ENCODE results near the gene CPT1A. TPM values are rescaled to one million over a fixed set of nuclear protein-coding genes. Genes with fewer than 3 reads are reported as not detected.

CPT1A gene
- total RNA-seq, 2 donors from 2014 or later = 12.9 to 45.0 TPM

DNA sequence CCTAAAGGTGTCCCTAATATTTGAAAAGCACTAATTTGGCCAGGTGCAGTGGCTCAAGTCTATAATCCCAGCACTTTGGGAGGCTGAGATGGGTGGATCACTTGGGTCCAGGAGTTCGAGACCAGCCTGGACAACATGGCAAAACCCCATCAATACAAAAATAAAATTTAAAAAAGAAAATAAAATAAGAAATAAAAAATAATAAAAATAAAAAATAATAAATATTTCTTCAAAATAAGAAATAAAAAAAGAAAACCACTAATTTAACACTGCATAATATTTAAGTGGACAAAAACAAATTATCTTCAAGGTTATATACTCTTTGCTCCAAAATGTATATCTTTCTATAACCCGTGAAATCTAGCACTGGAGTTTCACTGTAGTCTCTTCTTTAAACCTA lies 32.9 kb downstream of the CPT1A start:
- peaks cover 38% of the 10 kb centered on the region for H3K36me3 Mint-ChIP-seq (ENCODE audit: low read depth)
- no peaks in the 10 kb centered on the region for H3K27me3 Mint-ChIP-seq

DNA sequence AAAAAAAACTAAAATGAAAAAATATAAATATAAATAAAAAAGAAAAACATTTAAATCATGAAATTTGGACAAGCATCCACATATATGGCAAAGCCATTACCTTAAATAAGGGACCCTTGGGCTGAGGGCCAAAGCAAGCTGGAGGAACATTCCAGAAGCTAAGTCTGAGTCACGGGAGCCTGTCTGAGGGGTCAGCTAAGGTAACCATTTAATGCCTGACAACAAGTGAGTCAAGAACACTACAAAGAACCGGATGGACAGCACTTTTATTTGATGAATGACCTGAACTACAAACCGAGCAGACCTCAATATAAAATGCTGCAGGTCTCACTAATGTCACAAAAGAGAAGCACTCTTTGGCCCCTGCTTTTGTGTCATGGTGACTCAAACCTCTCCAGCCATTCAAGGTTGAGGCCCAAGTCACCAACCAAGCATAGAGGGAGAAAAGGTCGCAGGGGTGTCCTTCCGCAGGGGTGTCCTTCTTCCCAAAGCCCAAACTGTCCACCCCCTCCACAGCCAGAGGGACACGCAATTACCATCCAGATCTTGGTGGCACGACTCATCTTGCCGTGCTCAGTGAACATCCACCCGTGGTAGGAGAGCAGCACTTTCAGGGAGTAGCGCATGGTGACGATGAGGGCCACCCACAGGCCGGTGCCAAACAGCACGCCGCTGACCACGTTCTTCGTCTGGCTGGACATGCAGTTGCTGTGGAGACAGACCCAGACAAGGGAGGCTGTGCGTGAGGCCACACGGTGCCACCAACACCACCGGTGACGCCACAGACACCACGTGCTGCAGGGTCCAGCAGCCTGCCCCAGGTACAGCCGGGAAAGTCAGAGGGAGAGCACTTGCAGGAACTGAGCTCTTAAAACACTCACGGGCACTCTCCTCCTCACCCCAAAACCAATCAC lies 34.5 kb downstream of the CPT1A start:
- no peak for ATAC-seq (replicated peaks)
- Mint-ChIP-seq H3K4me1 (no peaks in the 10 kb centered on the region), H3K27ac (no peak overlapping the region), H3K9me3 (no peaks in the 10 kb centered on the region), H3K27me3 (no peaks in the 10 kb centered on the region), H3K4me3 (no peak overlapping the region), H3K36me3 (ENCODE audit: low read depth) (peaks cover 37% of the 10 kb centered on the region)

More for the DNA sequence above, 32.9 kb downstream of the CPT1A start:
- Mint-ChIP-seq H3K4me3 (no peak overlapping the region), H3K9me3 (no peaks in the 10 kb centered on the region), H3K27ac (no peak overlapping the region), H3K4me1 (no peaks in the 10 kb centered on the region)
- ATAC-seq (replicated peaks) = no peak

DNA sequence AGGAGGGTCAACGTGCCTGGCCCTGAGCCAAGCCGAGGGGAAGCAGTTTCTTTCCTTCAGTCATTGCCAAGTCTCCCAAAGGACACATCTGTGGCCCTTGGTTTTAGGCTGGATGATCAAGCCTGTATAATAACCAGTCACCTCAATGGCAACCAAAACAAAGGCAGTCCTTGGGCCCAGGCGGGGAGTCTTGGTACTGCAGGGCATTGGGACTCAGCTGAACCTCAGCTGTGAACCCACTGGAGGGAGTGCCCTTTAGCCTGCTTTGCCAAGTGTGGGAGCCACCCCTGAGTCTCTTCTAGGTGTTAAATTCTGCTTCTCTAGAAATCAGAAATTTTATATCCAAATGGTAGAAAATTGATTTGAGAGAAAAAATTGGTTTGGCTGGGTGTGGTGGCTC lies 36.9 kb downstream of the CPT1A start:
- Mint-ChIP-seq H3K9me3 (no peaks in the 10 kb centered on the region), H3K4me3 (no peak overlapping the region), H3K27me3 (no peaks in the 10 kb centered on the region), H3K4me1 (no peaks in the 10 kb centered on the region), H3K27ac (no peak overlapping the region), H3K36me3 (ENCODE audit: low read depth) (peaks cover 42% of the 10 kb centered on the region)
- ATAC-seq (replicated peaks) = no peak

DNA sequence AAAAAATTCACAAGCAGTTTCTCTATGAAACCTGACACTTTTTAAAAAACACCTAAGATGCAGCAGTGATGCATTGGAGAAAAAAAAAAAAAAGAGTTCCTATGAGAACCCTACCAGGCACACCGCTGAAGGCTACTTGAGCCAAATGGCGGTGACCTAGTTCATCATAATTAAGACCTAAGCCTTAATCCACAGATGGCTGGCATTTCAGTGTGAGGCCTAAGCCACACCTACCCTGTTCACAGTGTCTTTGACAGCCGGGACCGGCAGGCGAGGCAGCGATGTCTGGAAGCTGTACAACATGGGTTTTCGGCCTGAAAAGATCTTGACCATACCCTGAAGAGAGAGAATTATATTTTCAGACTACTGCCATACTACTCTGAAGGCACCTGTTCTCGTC lies 38.0 kb downstream of the CPT1A start:
- Mint-ChIP-seq H3K36me3 (ENCODE audit: low read depth) (peaks cover 49% of the 10 kb centered on the region), H3K27ac (no peak overlapping the region), H3K9me3 (no peaks in the 10 kb centered on the region), H3K4me3 (no peak overlapping the region), H3K4me1 (no peaks in the 10 kb centered on the region), H3K27me3 (no peaks in the 10 kb centered on the region)
- ATAC-seq (replicated peaks) = no peak

DNA sequence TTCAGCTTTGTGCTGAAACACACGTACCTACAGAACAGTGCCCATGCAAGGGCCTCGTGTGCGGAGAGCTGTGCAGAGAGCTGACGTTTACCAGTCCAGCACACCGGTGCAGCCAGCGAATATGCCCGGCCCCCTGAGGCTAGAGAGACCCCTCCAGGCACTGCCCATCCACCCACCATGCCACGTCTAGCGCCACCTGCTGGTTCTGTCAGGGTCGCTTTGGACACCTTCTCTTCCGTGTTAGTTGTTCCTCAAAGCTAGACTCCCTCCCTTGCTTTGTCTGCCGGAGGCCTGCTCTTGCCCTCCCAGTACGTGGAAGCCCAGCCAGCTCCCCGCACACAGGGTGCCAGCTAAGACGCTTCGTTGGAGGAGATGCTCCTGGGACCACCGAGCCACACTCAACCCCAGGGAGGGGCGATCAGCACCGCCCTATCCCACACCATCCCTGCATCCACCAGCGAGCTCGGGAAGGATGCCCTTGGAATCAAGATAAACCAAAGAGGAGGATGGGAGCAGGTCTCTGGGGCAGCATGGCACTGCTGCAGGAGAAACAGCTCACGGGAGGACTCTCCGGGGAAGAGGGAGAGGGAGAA lies 43.4 kb downstream of the CPT1A start:
- H3K4me3 Mint-ChIP-seq = no peak overlapping the region
- no peaks in the 10 kb centered on the region for H3K27me3 Mint-ChIP-seq
- peak; percentile 31 for ATAC-seq (replicated peaks)
- no peaks in the 10 kb centered on the region for H3K4me1 Mint-ChIP-seq
- H3K27ac Mint-ChIP-seq = no peak overlapping the region
- no peaks in the 10 kb centered on the region for H3K9me3 Mint-ChIP-seq
- H3K36me3 Mint-ChIP-seq (ENCODE audit: low read depth) = peaks cover 57% of the 10 kb centered on the region

DNA sequence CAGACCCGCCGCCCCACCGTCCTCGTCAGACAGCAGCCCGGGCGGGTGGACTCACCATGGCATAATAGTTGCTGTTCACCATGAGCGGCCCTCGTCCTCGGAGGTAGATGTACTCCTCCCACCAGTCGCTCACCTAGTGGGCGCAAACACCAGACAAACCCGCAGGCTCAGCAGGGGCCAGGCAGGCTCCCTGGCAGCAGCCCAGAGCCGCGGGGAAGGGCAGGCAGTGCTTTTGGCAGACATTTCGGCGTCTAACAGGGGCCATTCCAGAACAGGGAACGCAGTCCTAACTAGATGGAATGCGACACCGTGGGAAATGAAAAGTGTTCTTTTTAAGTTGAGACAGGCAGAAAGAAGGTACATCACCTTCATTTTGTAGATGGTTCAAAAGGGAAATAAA lies 44.9 kb downstream of the CPT1A start:
- no peak overlapping the region for H3K27ac Mint-ChIP-seq
- ATAC-seq (replicated peaks) = no peak
- H3K27me3 Mint-ChIP-seq = no peaks in the 10 kb centered on the region
- H3K4me3 Mint-ChIP-seq = no peak overlapping the region
- H3K9me3 Mint-ChIP-seq = no peaks in the 10 kb centered on the region
- peaks cover 52% of the 10 kb centered on the region for H3K36me3 Mint-ChIP-seq (ENCODE audit: low read depth)
- H3K4me1 Mint-ChIP-seq = no peaks in the 10 kb centered on the region

DNA sequence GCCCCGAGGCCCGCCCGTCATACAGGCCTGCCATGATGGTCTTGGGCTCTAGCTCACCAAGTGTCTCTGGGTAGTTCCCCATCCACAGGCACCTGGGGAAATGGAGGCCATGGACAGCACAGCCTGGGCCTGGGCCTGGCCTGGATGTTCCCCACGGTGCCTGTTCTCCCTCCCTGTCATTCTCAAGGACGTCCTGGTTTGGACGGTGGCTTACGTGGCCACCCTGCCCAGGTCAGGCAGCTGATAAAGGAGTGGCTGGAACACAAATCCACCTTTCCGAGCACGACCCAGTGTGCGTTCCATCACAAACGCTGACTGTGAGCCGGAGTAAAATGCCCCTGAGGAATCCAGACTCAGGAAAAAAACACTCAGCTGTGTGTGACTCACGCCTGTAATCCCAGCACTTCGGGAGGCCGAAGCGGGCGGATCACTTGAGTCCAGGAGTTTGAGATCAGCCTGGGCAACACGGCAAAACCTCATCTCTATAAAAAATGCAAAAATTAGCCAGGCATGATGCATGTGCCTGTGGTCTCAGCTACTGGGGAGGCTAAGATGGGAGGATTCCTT lies 49.2 kb downstream of the CPT1A start:
- no peak for ATAC-seq (replicated peaks)
- Mint-ChIP-seq H3K4me3 (no peak overlapping the region), H3K4me1 (no peaks in the 10 kb centered on the region), H3K27me3 (no peaks in the 10 kb centered on the region), H3K9me3 (no peaks in the 10 kb centered on the region), H3K36me3 (ENCODE audit: low read depth) (peaks cover 50% of the 10 kb centered on the region), H3K27ac (no peak overlapping the region)

DNA sequence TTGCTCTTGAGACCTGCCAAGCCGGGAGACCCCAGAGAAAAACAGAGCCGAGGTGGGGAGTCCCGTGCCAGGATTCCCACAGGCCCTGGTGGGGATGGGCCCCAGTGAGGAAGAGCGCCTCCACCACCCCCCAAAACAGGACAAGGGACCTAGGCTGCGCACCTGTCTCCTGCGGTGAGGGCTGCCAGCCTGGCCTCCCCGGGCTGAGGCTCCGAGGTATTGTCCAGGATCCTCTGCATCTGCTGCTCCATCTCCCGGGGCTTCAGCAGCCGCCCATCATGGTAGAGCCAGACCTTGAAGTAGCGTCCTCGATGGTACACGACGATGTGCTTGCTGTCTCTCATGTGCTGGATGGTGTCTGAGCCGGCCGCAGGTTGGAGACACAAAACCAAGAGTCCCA lies 57.1 kb downstream of the CPT1A start:
- Mint-ChIP-seq H3K4me3 (no peak overlapping the region), H3K36me3 (ENCODE audit: low read depth) (peaks cover 44% of the 10 kb centered on the region), H3K9me3 (no peaks in the 10 kb centered on the region), H3K4me1 (no peaks in the 10 kb centered on the region), H3K27me3 (no peaks in the 10 kb centered on the region), H3K27ac (no peak overlapping the region)
- no peak for ATAC-seq (replicated peaks)

DNA sequence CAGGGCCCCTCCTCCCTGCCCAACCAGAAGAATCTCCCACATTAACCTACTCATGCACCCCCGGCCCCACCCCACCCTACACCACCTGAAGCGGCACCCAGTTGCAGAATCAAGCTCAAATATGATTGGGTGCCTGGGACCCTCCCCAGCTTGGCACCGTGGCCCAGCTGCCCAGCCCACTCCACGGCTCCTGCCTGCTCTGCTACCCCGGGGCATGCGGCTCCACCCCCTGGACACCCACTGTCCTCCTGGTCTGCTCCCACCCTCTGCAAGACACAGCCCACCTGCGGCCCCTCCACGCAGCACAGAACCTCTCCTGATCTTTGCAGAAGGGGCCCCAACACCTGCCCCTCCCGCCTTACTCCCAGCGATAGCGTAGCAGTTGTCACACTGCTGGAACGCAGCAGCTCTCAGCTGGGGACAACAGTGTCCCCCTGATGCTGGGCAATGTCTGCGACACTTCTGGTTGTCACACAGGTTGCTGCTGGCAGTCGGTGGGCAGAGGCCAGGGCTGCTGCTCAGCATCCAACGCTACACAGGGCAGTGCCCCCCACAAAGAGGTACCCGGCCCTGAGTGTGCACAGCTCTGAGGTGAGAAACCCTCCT lies 58.4 kb downstream of the CPT1A start:
- Mint-ChIP-seq H3K4me1 (no peaks in the 10 kb centered on the region), H3K36me3 (ENCODE audit: low read depth) (peaks cover 47% of the 10 kb centered on the region), H3K4me3 (no peak overlapping the region), H3K27ac (no peak overlapping the region), H3K9me3 (no peaks in the 10 kb centered on the region), H3K27me3 (no peaks in the 10 kb centered on the region)
- ATAC-seq (replicated peaks) = no peak

DNA sequence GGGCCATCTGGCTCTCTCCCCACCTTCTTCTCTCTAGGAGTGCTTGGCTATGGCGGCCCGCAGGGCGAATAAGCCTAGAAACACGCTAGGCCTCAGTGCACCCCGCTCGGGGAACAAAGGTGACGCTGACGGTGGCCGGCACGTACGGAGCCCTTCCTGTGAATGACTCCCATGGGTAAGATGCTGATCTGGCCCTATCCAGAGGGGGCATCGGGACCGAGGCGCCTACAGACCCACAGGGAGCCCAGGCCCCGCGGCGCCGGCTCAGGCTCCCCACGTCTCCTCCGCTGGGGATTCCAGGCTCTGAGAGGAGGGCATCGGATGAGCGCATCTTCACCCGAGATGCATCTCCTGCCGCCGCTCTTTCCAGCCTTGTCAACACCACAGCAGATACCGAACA lies 59.0 kb downstream of the CPT1A start:
- ATAC-seq (replicated peaks) = no peak
- Mint-ChIP-seq H3K4me1 (no peaks in the 10 kb centered on the region), H3K9me3 (no peaks in the 10 kb centered on the region), H3K27me3 (no peaks in the 10 kb centered on the region), H3K27ac (no peak overlapping the region), H3K4me3 (no peak overlapping the region), H3K36me3 (ENCODE audit: low read depth) (peaks cover 53% of the 10 kb centered on the region)

DNA sequence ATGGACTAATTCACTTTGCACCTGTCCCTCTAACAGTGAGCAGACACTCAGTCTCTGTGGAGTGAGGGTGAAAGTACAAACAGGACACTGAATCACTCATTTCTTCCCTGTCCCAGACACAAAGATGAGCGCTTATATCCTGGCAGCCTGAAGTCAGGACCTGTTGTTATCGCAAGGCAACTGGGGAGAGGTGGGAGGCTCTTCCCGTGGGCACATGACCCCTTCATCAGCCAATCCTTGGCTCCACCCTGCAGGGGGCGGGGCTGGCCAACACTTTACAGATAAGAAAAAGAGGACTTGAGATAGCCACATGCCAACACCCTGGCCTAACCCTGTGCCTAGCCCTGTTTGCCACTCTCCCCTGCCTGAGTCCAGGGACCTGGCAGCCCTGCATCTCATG lies 60.9 kb downstream of the CPT1A start:
- H3K27me3 Mint-ChIP-seq = no peaks in the 10 kb centered on the region
- no peak overlapping the region for H3K27ac Mint-ChIP-seq
- no peak for ATAC-seq (replicated peaks)
- H3K4me3 Mint-ChIP-seq = no peak overlapping the region
- H3K9me3 Mint-ChIP-seq = no peaks in the 10 kb centered on the region
- H3K36me3 Mint-ChIP-seq (ENCODE audit: low read depth) = peaks cover 68% of the 10 kb centered on the region
- no peaks in the 10 kb centered on the region for H3K4me1 Mint-ChIP-seq

DNA sequence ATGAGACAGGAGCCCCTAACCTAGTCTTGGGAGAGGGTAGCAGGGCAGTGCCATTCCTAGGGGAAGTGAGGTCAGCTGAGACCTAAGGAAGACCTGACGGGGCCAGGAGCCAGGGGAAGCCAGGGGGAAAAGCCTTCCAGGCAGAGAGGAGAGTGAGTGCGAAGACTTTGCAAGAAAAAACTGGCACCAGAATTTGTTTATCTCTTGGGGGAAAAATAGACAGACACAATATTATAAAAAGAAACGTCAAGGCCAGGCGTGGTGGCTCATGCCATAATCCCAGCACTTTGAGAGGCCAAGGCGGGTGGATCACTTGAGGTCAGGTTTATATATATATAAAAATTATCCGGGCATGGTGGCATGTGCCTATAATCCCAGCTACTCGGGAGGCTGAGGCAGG lies 63.5 kb downstream of the CPT1A start:
- no peak for ATAC-seq (replicated peaks)
- H3K9me3 Mint-ChIP-seq = no peaks in the 10 kb centered on the region
- no peaks in the 10 kb centered on the region for H3K4me1 Mint-ChIP-seq
- no peaks in the 10 kb centered on the region for H3K27me3 Mint-ChIP-seq
- H3K36me3 Mint-ChIP-seq (ENCODE audit: low read depth) = peaks cover 83% of the 10 kb centered on the region
- no peak overlapping the region for H3K4me3 Mint-ChIP-seq
- no peak overlapping the region for H3K27ac Mint-ChIP-seq

DNA sequence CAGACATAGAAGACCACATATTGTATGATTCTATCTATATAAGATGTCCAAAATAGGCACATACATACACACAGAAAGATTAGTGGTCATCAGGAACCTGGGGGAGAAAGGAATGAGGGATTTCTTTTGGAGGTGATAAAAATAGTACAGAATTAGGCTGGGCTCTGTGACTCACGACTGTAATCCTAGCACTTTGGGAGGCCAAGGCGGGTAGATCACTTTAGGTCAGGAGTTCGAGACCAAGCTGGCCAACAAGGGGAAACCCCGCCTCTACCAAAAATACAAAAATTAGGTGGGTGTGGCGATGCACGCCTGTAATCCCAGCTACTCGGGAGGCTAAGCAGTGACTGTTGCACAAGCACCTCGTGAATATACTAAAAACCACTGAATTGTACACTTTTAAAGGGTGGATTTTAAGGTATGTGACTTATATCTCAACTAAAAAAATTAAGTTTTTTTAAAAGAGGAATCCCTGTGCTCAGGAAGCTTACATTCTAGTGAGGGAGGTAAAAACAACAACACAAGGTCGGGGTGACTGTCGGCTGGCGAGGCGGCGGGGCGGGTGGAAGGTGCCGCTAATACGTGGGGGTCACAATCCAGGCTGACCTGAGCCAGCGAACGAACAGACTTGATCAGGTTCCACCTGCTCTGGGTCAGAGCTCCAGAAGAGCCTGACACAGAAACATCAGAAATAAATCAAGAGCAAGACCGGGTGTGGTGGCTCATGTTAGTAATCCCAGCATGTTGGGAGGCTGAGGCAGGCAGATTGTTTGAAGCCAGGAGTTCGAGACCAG lies 65.1 kb downstream of the CPT1A start:
- Mint-ChIP-seq H3K27me3 (no peaks in the 10 kb centered on the region), H3K4me3 (no peak overlapping the region), H3K36me3 (ENCODE audit: low read depth) (peaks cover 87% of the 10 kb centered on the region), H3K4me1 (no peaks in the 10 kb centered on the region), H3K27ac (peak overlapping the region; percentile 31), H3K9me3 (no peaks in the 10 kb centered on the region)
- no peak for ATAC-seq (replicated peaks)

DNA sequence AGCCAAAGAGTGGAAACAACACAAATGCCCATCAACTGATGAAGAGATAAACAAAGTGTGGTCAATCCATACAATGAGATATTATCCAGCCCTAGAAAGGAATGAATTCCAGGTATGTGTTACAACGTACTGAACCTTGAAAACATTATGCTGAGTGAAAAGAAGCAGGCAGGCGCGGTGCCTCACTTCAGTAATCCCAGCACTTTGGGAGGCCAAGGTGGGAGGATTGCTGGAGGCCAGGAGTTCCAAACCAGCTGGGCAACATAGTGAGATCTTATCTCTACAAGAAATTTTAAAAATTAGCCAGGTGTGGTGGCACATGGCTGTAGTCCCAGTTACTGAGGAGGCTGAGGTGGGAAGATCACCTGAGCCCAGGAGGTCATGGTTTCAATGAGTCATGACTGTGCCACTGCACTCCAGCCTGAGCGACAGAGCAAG lies 65.7 kb downstream of the CPT1A start:
- H3K36me3 Mint-ChIP-seq (ENCODE audit: low read depth) = peaks cover 85% of the 10 kb centered on the region
- H3K9me3 Mint-ChIP-seq = no peaks in the 10 kb centered on the region
- H3K27me3 Mint-ChIP-seq = no peaks in the 10 kb centered on the region
- H3K4me1 Mint-ChIP-seq = no peaks in the 10 kb centered on the region
- no peak overlapping the region for H3K4me3 Mint-ChIP-seq
- peak overlapping the region; percentile 31 for H3K27ac Mint-ChIP-seq
- ATAC-seq (replicated peaks) = no peak

Measured in activated T-helper 17 cell treated with anti-CD3 and anti-CD28 coated beads, Interleukin-2, amount 50 U/mL, for 72 hours (primary cell).